ENCODE results near the gene MTHFD2. TPM values are rescaled to one million over a fixed set of nuclear protein-coding genes. Genes with fewer than 3 reads are reported as not detected.

MTHFD2 gene
- total RNA-seq, 1 experiment from 2014 or later = 118 TPM

DNA sequence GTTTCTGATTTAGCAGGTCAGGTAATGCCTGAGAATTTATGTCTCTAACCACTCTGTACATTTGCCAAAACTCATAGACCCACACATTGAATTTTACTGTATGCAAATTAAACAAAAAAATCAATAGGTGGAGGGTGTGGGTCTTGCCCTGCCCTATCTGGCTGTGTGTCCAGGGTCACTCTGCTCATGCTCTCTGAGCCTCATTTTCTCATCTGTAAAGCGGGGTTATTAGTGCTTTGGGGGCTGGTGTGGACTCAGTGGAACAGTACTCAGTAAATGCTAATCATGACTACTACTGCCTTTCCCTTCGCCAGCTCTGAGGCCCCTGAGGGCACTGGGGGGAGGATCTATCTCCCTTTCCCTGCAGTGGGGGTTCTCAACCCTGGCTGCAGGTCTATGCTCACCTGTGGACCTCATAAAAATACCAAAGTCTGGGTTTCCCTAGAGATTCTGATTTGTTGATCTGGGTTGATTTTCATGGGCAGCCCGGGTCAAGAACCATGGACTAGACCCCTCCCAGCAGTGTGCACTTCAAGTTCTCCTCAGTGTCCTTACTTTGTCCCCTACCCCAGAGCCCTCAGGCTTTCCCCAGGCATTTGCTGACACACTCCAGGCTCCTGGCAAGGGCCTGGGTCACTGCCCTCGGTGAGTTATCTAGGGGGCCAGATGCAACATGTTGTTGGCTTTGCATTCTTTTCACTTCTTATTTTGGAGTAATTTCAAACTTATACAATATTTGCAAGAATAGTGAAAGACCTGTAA lies 27.5 kb downstream of the MTHFD2 start:
- DNase-seq = no peak
- Histone ChIP-seq H3K27me3 (ENCODE audit: low read length) (no peaks in the 10 kb centered on the region), H4K20me1 (ENCODE audit: low read length) (no peaks in the 10 kb centered on the region), H3K4me2 (ENCODE audit: low read length) (no peak overlapping the region), H3K9me3 (ENCODE audit: low read length) (no peaks in the 10 kb centered on the region), H3K4me3 (ENCODE audit: low read length) (no peak overlapping the region), H3K9me2 (replicated peaks; ENCODE audit: low read length) (no peaks in the 10 kb centered on the region), H3F3A (ENCODE audit: low read length, unreplicated experiment) (no peaks in the 10 kb centered on the region), H3K4me1 (ENCODE audit: insufficient read depth, low read length) (no peaks in the 10 kb centered on the region), H2AFZ (ENCODE audit: low read length) (no peak overlapping the region), H3K36me3 (ENCODE audit: low read depth, low read length) (no peaks in the 10 kb centered on the region), H3K9ac (ENCODE audit: low read length) (no peak overlapping the region), H3K79me2 (ENCODE audit: low read length) (no peaks in the 10 kb centered on the region), H3K27ac (ENCODE audit: low read length) (no peak overlapping the region)
- no TSS peak for BruUV-seq (replicated peaks)
- ATAC-seq = no peak
- TF ChIP-seq, protein P1, sequence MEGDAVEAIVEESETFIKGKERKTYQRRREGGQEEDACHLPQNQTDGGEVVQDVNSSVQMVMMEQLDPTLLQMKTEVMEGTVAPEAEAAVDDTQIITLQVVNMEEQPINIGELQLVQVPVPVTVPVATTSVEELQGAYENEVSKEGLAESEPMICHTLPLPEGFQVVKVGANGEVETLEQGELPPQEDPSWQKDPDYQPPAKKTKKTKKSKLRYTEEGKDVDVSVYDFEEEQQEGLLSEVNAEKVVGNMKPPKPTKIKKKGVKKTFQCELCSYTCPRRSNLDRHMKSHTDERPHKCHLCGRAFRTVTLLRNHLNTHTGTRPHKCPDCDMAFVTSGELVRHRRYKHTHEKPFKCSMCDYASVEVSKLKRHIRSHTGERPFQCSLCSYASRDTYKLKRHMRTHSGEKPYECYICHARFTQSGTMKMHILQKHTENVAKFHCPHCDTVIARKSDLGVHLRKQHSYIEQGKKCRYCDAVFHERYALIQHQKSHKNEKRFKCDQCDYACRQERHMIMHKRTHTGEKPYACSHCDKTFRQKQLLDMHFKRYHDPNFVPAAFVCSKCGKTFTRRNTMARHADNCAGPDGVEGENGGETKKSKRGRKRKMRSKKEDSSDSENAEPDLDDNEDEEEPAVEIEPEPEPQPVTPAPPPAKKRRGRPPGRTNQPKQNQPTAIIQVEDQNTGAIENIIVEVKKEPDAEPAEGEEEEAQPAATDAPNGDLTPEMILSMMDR (conservative IDR thresholded peaks at IDR 0.05; ENCODE audit: low read depth, low read length) = no peak
- TF ChIP-seq EZH2 (IDR thresholded peaks at IDR 0.05; ENCODE audit: low read length, unreplicated experiment) = no peak
- no peak for TF ChIP-seq EZH2phosphoT487 (IDR thresholded peaks at IDR 0.05; ENCODE audit: borderline replicate concordance, low read length)
- ChIA-PET POLR2A (ENCODE audit: unreplicated experiment) (no interaction called here), CTCF (no interaction called here)
- intact Hi-C loops (cut with micrococcal nuclease) = no loop called here

DNA sequence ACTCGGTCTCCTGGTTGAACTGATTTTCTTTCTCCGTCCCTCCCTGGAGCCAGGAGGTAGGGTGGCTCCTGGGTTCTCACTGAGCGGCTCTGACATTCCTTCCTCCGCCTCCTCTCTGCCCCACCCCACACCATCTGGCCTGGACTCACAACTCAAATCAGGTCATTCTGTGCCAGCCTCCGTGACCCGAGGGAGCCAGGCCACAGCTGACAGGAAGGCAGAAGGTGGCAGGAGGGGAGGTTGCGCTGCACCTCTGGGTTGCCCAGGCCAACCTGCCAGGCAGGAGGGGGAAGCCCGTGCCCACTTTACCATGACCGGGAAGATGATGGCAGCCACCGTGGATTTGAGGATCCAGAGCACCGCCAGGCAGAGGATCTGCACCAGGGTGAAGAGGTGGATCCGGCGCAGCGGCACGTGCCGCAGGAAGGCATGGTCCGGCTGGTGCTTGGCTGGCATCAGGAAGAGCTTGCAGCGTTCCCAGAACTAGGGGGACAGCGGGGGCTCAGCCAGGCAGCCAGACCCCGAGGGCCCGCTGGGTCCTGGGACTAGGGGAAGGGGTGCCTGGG lies 28.3 kb downstream of the MTHFD2 start:
- no peaks in the 10 kb centered on the region for H3K27me3 ChIP-seq (ENCODE audit: low read length)
- H4K20me1 ChIP-seq (ENCODE audit: low read length) = no peaks in the 10 kb centered on the region
- no TSS peak for BruUV-seq (replicated peaks)
- intact Hi-C loops (cut with micrococcal nuclease) = no loop called here
- no peak for DNase-seq
- no peak overlapping the region for H3K4me3 ChIP-seq (ENCODE audit: low read length)
- no peak overlapping the region for H2AFZ ChIP-seq (ENCODE audit: low read length)
- H3K4me1 ChIP-seq (ENCODE audit: insufficient read depth, low read length) = no peaks in the 10 kb centered on the region
- H3K79me2 ChIP-seq (ENCODE audit: low read length) = no peaks in the 10 kb centered on the region
- no peaks in the 10 kb centered on the region for H3F3A ChIP-seq (ENCODE audit: low read length, unreplicated experiment)
- POLR2A ChIA-PET (ENCODE audit: unreplicated experiment) = no interaction called here
- ATAC-seq = no peak
- no peaks in the 10 kb centered on the region for H3K9me3 ChIP-seq (ENCODE audit: low read length)
- no peak overlapping the region for H3K9ac ChIP-seq (ENCODE audit: low read length)
- no peak overlapping the region for H3K4me2 ChIP-seq (ENCODE audit: low read length)
- H3K27ac ChIP-seq (ENCODE audit: low read length) = no peak overlapping the region
- H3K9me2 ChIP-seq (replicated peaks; ENCODE audit: low read length) = no peaks in the 10 kb centered on the region
- TF ChIP-seq EZH2 (IDR thresholded peaks at IDR 0.05; ENCODE audit: low read length, unreplicated experiment) (no peak), EZH2phosphoT487 (IDR thresholded peaks at IDR 0.05; ENCODE audit: borderline replicate concordance, low read length) (no peak)
- TF ChIP-seq, protein P1 (conservative IDR thresholded peaks at IDR 0.05; ENCODE audit: low read depth, low read length) = no peak
- CTCF ChIA-PET = no interaction called here
- no peaks in the 10 kb centered on the region for H3K36me3 ChIP-seq (ENCODE audit: low read depth, low read length)

DNA sequence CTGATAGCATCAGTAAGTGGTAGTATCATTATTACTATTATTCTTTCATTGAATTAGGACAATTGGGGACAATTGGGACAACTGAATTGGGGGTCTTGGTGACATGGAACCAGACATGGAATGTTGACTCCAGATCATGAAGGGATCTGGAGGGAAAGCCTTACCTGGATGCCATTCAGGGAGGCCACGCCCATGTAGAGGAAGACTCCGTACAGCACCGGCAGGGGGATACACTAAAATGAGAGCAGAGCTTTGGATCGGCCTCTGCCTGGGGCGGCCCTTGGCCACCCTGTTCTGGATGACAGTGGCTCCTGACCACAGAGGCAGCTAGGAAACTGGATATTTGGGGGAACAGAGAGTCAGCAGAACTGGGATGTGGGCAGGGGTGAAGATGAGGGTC lies 29.2 kb downstream of the MTHFD2 start:
- H3K9me2 ChIP-seq (replicated peaks; ENCODE audit: low read length) = no peaks in the 10 kb centered on the region
- no TSS peak for BruUV-seq (replicated peaks)

More for the DNA sequence above, 29.2 kb downstream of the MTHFD2 start:
- intact Hi-C loops (cut with micrococcal nuclease) = no loop called here
- H3K4me3 ChIP-seq (ENCODE audit: low read length) = no peak overlapping the region
- no peaks in the 10 kb centered on the region for H3F3A ChIP-seq (ENCODE audit: low read length, unreplicated experiment)
- H4K20me1 ChIP-seq (ENCODE audit: low read length) = no peaks in the 10 kb centered on the region
- no peak overlapping the region for H3K27ac ChIP-seq (ENCODE audit: low read length)
- no peaks in the 10 kb centered on the region for H3K36me3 ChIP-seq (ENCODE audit: low read depth, low read length)
- ChIA-PET POLR2A (ENCODE audit: unreplicated experiment) (no interaction called here), CTCF (no interaction called here)
- ATAC-seq (no peak), DNase-seq (no peak)
- H3K4me1 ChIP-seq (ENCODE audit: insufficient read depth, low read length) = no peaks in the 10 kb centered on the region
- H3K9ac ChIP-seq (ENCODE audit: low read length) = no peak overlapping the region
- TF ChIP-seq EZH2phosphoT487 (IDR thresholded peaks at IDR 0.05; ENCODE audit: borderline replicate concordance, low read length) = no peak
- no peak for TF ChIP-seq EZH2 (IDR thresholded peaks at IDR 0.05; ENCODE audit: low read length, unreplicated experiment)
- TF ChIP-seq, protein P1 (conservative IDR thresholded peaks at IDR 0.05; ENCODE audit: low read depth, low read length) = no peak
- no peaks in the 10 kb centered on the region for H3K79me2 ChIP-seq (ENCODE audit: low read length)
- H3K27me3 ChIP-seq (ENCODE audit: low read length) = no peaks in the 10 kb centered on the region
- H3K4me2 ChIP-seq (ENCODE audit: low read length) = no peak overlapping the region
- no peaks in the 10 kb centered on the region for H3K9me3 ChIP-seq (ENCODE audit: low read length)
- no peak overlapping the region for H2AFZ ChIP-seq (ENCODE audit: low read length)

Data from PC-3 (cell line).